Measurements from ENCODE around the gene RXRA.

RXRA gene

GRCh38 chr9:134483361-134484184 lies 157.3 kb downstream of the RXRA start:
- Histone ChIP-seq H3K36me3 (ENCODE audit: insufficient read depth, insufficient read length, low read length) (no peaks in the 10 kb centered on the region), H3K9ac (ENCODE audit: insufficient read length, low read depth) (no peak overlapping the region), H3K4me1 (ENCODE audit: insufficient read depth, insufficient read length) (no peaks in the 10 kb centered on the region), H3K9me3 (ENCODE audit: insufficient read depth, low read length) (0 out of 2 replicates have a peak, but pooled peaks cover 9% of the 10 kb centered on the region), H3K4me3 (ENCODE audit: insufficient read length, low read depth) (no peak overlapping the region), H3K27me3 (ENCODE audit: insufficient read depth, insufficient read length) (peaks cover 2% of the 10 kb centered on the region)
- TF ChIP-seq SUZ12 (IDR thresholded peaks at IDR 0.05; ENCODE audit: extremely low read depth, insufficient read depth, insufficient read length) (no peak), ZNF274 (IDR thresholded peaks at IDR 0.05; ENCODE audit: low read depth, low read length) (no peak), YY1 (IDR thresholded peaks at IDR 0.05; ENCODE audit: insufficient read depth, insufficient read length) (no peak)
- DNase-seq (ENCODE audit: low read depth, low spot score) = no peak

DNA sequence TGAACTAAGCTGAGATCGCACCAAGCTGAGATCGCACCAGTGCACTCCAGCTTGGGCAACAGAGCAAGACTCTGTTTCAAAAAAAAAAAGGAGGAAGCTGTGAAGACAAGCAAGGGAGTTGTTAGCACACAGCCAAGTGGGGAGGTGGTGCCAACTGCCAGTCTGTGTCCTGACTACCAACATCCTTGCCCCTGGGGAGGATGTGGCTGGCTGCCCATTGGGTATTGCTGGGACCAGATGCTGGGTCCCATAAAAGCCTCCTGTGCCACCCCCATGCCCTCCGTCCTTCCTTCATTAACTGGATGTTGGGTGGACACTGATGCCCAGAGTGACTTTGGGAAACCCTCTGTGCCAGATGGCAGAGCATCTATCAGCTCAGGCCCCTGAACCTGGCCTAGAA lies 158.2 kb downstream of the RXRA start:
- H3K9me3 ChIP-seq (ENCODE audit: insufficient read depth, low read length) = 0 out of 2 replicates have a peak, but pooled peaks cover 1% of the 10 kb centered on the region
- H3K36me3 ChIP-seq (ENCODE audit: insufficient read depth, insufficient read length, low read length) = no peaks in the 10 kb centered on the region
- no peak overlapping the region for H3K4me3 ChIP-seq (ENCODE audit: insufficient read length, low read depth)
- no peak for DNase-seq (ENCODE audit: low read depth, low spot score)
- H3K9ac ChIP-seq (ENCODE audit: insufficient read length, low read depth) = no peak overlapping the region
- peaks cover 2% of the 10 kb centered on the region for H3K27me3 ChIP-seq (ENCODE audit: insufficient read depth, insufficient read length)
- no peaks in the 10 kb centered on the region for H3K4me1 ChIP-seq (ENCODE audit: insufficient read depth, insufficient read length)
- no peak for TF ChIP-seq SUZ12 (IDR thresholded peaks at IDR 0.05; ENCODE audit: extremely low read depth, insufficient read depth, insufficient read length)
- TF ChIP-seq YY1 (IDR thresholded peaks at IDR 0.05; ENCODE audit: insufficient read depth, insufficient read length) = no peak
- TF ChIP-seq ZNF274 (IDR thresholded peaks at IDR 0.05; ENCODE audit: low read depth, low read length) = no peak

DNA sequence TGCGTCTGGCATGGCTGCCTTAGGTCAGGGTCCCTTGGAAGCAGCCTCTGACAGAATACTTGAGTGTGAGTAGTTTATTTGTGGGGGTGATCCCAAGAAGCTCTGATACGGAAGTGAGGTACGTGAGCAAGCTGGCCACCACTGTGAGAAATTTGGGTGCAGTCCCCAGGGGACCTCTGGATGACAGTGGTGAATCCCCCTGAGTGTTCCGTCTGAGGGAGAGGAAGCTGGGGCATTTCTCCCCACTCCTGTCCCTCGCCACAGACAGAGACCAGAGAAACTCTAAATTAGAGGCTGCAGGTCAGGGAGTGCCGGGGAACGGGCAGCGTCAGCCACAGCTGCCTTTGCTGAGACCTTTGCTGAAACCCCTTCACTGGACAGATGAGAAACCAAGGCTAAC lies 159.4 kb downstream of the RXRA start:
- Histone ChIP-seq H3K27me3 (ENCODE audit: insufficient read depth, insufficient read length) (peaks cover 6% of the 10 kb centered on the region), H3K4me1 (ENCODE audit: insufficient read depth, insufficient read length) (no peaks in the 10 kb centered on the region), H3K9me3 (ENCODE audit: insufficient read depth, low read length) (no peaks in the 10 kb centered on the region), H3K9ac (ENCODE audit: insufficient read length, low read depth) (no peak overlapping the region), H3K4me3 (ENCODE audit: insufficient read length, low read depth) (no peak overlapping the region), H3K36me3 (ENCODE audit: insufficient read depth, insufficient read length, low read length) (no peaks in the 10 kb centered on the region)
- TF ChIP-seq ZNF274 (IDR thresholded peaks at IDR 0.05; ENCODE audit: low read depth, low read length) (no peak), SUZ12 (IDR thresholded peaks at IDR 0.05; ENCODE audit: extremely low read depth, insufficient read depth, insufficient read length) (no peak), YY1 (IDR thresholded peaks at IDR 0.05; ENCODE audit: insufficient read depth, insufficient read length) (no peak)
- DNase-seq (ENCODE audit: low read depth, low spot score) = no peak

DNA sequence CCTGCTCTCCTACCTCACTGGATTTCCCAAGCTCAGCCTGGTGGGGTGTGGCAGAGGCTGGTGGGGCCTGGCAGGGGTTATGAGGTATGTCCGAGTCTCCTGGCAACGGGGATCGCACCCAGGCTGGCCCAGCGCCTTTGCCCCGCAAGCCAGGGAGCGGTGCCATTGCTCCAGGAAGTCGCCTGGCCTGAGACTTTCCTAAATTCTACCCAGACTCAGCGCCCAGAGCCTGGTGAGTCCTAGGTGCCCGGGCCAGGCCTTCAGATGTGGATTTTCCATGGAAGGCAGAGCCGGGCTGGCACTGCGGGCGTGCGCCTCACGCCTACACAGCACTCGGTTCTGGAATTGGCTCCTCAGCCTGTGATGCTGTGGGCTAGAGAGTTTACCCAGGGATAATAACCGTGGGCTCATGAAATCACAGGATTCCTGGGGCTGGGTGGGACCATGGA lies 159.9 kb downstream of the RXRA start:
- H3K36me3 ChIP-seq (ENCODE audit: insufficient read depth, insufficient read length, low read length) = no peaks in the 10 kb centered on the region
- no peak overlapping the region for H3K9ac ChIP-seq (ENCODE audit: insufficient read length, low read depth)
- H3K9me3 ChIP-seq (ENCODE audit: insufficient read depth, low read length) = no peaks in the 10 kb centered on the region
- TF ChIP-seq ZNF274 (IDR thresholded peaks at IDR 0.05; ENCODE audit: low read depth, low read length) (no peak), YY1 (IDR thresholded peaks at IDR 0.05; ENCODE audit: insufficient read depth, insufficient read length) (no peak), SUZ12 (IDR thresholded peaks at IDR 0.05; ENCODE audit: extremely low read depth, insufficient read depth, insufficient read length) (no peak)
- no peaks in the 10 kb centered on the region for H3K4me1 ChIP-seq (ENCODE audit: insufficient read depth, insufficient read length)
- H3K27me3 ChIP-seq (ENCODE audit: insufficient read depth, insufficient read length) = peaks cover 6% of the 10 kb centered on the region
- no peak for DNase-seq (ENCODE audit: low read depth, low spot score)
- no peak overlapping the region for H3K4me3 ChIP-seq (ENCODE audit: insufficient read length, low read depth)

DNA sequence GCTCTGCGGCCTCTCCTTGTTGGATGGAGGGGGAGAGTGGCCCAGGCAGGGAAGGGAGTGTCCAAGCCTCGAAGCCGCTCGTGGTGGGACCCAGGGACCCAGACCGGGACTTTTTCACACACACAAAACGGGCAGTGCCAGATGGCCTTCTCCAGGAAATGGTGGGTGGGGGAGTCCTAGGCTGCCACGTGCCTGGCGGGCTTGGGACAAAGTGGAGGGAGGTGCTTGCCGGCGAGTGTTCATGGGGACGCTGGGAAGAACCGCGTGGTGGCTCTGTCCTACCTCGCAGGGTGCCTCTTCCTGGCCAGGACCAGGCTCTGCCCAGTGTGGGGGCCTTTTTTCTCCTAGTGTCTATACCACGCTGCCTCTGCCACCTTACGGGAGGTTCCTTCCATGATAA lies 160.3 kb downstream of the RXRA start:
- Histone ChIP-seq H3K9ac (ENCODE audit: insufficient read length, low read depth) (no peak overlapping the region), H3K4me1 (ENCODE audit: insufficient read depth, insufficient read length) (no peaks in the 10 kb centered on the region), H3K9me3 (ENCODE audit: insufficient read depth, low read length) (no peaks in the 10 kb centered on the region), H3K4me3 (ENCODE audit: insufficient read length, low read depth) (no peak overlapping the region), H3K27me3 (ENCODE audit: insufficient read depth, insufficient read length) (peaks cover 6% of the 10 kb centered on the region), H3K36me3 (ENCODE audit: insufficient read depth, insufficient read length, low read length) (no peaks in the 10 kb centered on the region)
- DNase-seq (ENCODE audit: low read depth, low spot score) = no peak
- no peak for TF ChIP-seq ZNF274 (IDR thresholded peaks at IDR 0.05; ENCODE audit: low read depth, low read length)
- TF ChIP-seq YY1 (IDR thresholded peaks at IDR 0.05; ENCODE audit: insufficient read depth, insufficient read length) = no peak
- TF ChIP-seq SUZ12 (IDR thresholded peaks at IDR 0.05; ENCODE audit: extremely low read depth, insufficient read depth, insufficient read length) = no peak
